ENCODE data around the gene ERF. TPM values are rescaled to one million over a fixed set of nuclear protein-coding genes. Genes with fewer than 3 reads are reported as not detected.

The ERF gene
- total and polyA plus RNA-seq, 2 donors (not counting 1 experiment from before 2014, with no cell fraction given), result 48.6 to 51.5 TPM

GRCh38 chr19:42281827-42282762 is 27.2 kb upstream of the ERF start:
- peak; percentile 48 for DNase-seq
- Histone ChIP-seq H3K9me3 (ENCODE audit: control extremely low read depth in 1 of 3, control insufficient read depth in 2 of 3, insufficient read depth in 1 of 3, low read length in 2 of 3) (no peaks in the 10 kb centered on the region), H4K20me1 (ENCODE audit: control insufficient read depth, insufficient read depth, low read length, poor library complexity, severe bottlenecking) (peaks cover 32% of the 10 kb centered on the region), H3K36me3 (replicated peaks in 1 of 2; ENCODE audit: control extremely low read depth in 1 of 2, control insufficient read depth in 1 of 2, extremely low read depth in 1 of 2, insufficient read depth in 2 of 2, low read length in 1 of 2) (peaks cover 0 to 5% of the 10 kb centered on the region in 2 experiments), H3K79me2 (ENCODE audit: control insufficient read depth, insufficient read depth, low read length) (peaks cover 43% of the 10 kb centered on the region), H2AFZ (ENCODE audit: insufficient read depth, low read depth, low read length, poor library complexity, severe bottlenecking) (no peak overlapping the region), H3K27me3 (replicated peaks in 1 of 4; ENCODE audit: control extremely low read depth in 1 of 4, control insufficient read depth in 3 of 4, insufficient read depth in 4 of 4, low read length in 3 of 4) (no peaks in the 10 kb centered on the region), H3K4me1 (ENCODE audit: control insufficient read depth in 2 of 2, insufficient read depth in 2 of 2, low read length in 2 of 2) (peaks cover 53 to 71% of the 10 kb centered on the region in 2 donors), H3K27ac (ENCODE audit: low read length in 2 of 2) (peak overlapping the region; percentile 91 to 96), H3K4me3 (ENCODE audit: control extremely low read depth in 1 of 5, extremely low read depth in 1 of 5, insufficient read depth in 1 of 5, low read depth in 2 of 5, low read length in 4 of 5) (no peak overlapping the region), H3K9ac (ENCODE audit: low read length) (peak overlapping the region; percentile 40), H3K4me2 (replicated peaks; ENCODE audit: low read depth, low read length, poor library complexity, severe bottlenecking) (peak overlapping the region; percentile 96)
- WGBS (ENCODE audit: insufficient coverage), result 36% methylated on average over 6 of the region's 7 CpGs
- H3K4me1 Mint-ChIP-seq, result peaks cover 37% of the 10 kb centered on the region
- no peaks in the 10 kb centered on the region for H3K27me3 Mint-ChIP-seq
- ChIA-PET POLR2A (interaction anchor here (0.5 to 5.5 kb wide), 13 partner anchors 9 to 185 kb away, joined by 3 to 23 read pairs (median 7); partner anchors contain the start of genes ERF, GSK3A and PAFAH1B3), CTCF (interaction anchor here (1.0 to 4.8 kb wide), 7 partner anchors 11 to 37 kb away, joined by 3 to 89 read pairs (median 4); partner anchors contain the start of genes GSK3A, PAFAH1B3 and PRR19)
- H3K27ac Mint-ChIP-seq, result no peak overlapping the region
- no peaks in the 10 kb centered on the region for H3K9me3 Mint-ChIP-seq (ENCODE audit: insufficient read depth)
- no peak for TF ChIP-seq EZH2 (IDR thresholded peaks at IDR 0.05; ENCODE audit: borderline replicate concordance, insufficient read depth, low read depth, low read length, poor library complexity, severe bottlenecking)
- TF ChIP-seq, protein P1, sequence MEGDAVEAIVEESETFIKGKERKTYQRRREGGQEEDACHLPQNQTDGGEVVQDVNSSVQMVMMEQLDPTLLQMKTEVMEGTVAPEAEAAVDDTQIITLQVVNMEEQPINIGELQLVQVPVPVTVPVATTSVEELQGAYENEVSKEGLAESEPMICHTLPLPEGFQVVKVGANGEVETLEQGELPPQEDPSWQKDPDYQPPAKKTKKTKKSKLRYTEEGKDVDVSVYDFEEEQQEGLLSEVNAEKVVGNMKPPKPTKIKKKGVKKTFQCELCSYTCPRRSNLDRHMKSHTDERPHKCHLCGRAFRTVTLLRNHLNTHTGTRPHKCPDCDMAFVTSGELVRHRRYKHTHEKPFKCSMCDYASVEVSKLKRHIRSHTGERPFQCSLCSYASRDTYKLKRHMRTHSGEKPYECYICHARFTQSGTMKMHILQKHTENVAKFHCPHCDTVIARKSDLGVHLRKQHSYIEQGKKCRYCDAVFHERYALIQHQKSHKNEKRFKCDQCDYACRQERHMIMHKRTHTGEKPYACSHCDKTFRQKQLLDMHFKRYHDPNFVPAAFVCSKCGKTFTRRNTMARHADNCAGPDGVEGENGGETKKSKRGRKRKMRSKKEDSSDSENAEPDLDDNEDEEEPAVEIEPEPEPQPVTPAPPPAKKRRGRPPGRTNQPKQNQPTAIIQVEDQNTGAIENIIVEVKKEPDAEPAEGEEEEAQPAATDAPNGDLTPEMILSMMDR (IDR thresholded peaks at IDR 0.05), result no peak
- H3K4me3 Mint-ChIP-seq, result no peak overlapping the region
- ATAC-seq (ENCODE audit: low read depth), result no peak
- intact Hi-C loops (cut with micrococcal nuclease), result loop anchor here (5.0 kb wide), 1 partner anchor 80 kb away; no protein-coding TSS in a partner anchor

All from B cell (primary cell).